T-helper 2 cell treated with Interferon-gamma antibody and Interleukin-4, amounts not matched to agents 100 ng/mL and 5 ng/mL, for 36 hours (primary cell): ENCODE results near the gene TMEM150C. TPM values are rescaled to one million over a fixed set of nuclear protein-coding genes. Genes with fewer than 3 reads are reported as not detected.

ENCODE experiments used
- intact Hi-C: fragments of 100-400 bp; cut with micrococcal nuclease; formaldehyde crosslinking; loops from one replicate; pipeline ENCODE4 v1.15.1; 2023
- total RNA-seq: library from RNA; stranded (reverse); gene quantifications from 2 replicates; pipeline ENCODE4 v1.2.3, GENCODE V29; 2022

The TMEM150C gene
- total RNA-seq, 1 donor from 2014 or later: not detected

GRCh38 chr4:82517043-82517442 is 44.7 kb downstream of the TMEM150C start:
- intact Hi-C loops: no loop called here

- intact Hi-C loops: no loop called here
Measured at GRCh38 chr4:82515705-82516104, 46.1 kb downstream of the TMEM150C start.

GRCh38 chr4:82513382-82513781 is 48.4 kb downstream of the TMEM150C start:
- intact Hi-C loops: no loop called here

DNA sequence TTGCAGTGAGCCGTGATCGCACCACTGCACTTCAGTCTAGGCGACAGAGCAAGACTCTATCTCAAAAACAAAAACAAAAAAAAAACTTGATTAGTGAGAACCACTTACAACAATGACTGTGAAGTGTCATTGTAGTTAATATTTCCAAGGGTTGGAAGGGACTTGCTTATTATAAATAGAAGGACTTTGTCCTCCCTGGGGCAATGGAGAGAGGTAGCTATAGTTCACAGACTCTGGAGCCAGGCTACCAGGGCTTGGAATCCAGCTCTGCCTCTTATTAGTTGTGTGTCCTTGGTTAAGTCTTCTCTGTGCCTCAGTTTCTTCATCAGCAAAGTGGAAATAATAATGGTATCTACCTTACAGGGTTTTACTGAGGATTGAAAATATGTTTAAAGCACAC is 51.6 kb downstream of the TMEM150C start:
- intact Hi-C loops: no loop called here

DNA sequence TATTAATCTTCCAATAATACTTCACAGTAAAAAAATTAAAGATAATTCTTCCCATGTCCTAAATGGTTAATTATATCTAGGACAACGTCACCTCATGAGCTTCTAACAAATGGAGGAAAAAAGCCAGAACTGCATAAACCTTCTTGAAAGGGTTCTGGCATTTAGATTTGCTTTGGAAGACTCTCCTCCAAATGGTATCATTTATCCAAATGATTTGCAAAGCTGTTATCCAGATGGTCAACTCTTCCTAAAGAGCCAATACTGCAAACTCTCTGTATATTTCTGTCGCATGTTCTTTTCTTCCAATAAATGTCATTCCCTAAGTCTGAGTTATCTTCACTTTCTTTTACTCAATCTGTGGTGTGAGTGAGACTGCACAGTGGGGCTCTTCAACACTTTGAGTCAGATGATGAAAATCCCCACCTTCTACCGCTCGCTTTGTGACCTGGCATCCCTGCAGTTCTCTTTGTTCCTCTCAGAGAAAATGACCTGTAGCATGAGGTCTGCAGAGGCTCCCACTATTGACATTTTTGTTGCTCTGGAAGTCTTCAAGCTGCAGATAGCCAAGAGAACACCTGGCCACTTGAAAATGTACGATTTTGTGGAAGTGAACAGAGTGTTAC is 52.9 kb downstream of the TMEM150C start:
- intact Hi-C loops: no loop called here

- intact Hi-C loops: no loop called here
Measured at GRCh38 chr4:82508011-82508410, 53.8 kb downstream of the TMEM150C start.

GRCh38 chr4:82501154-82501442 is 60.7 kb downstream of the TMEM150C start:
- intact Hi-C loops: no loop called here

GRCh38 chr4:82500435-82501153 is 61.2 kb downstream of the TMEM150C start:
- intact Hi-C loops: no loop called here

- intact Hi-C loops: no loop called here
Measured at GRCh38 chr4:82499738-82500434, 61.9 kb downstream of the TMEM150C start.

- intact Hi-C loops: no loop called here
Measured at GRCh38 chr4:82496349-82496748, 65.4 kb downstream of the TMEM150C start.

GRCh38 chr4:82495666-82496065 is 66.1 kb downstream of the TMEM150C start:
- intact Hi-C loops: no loop called here

DNA sequence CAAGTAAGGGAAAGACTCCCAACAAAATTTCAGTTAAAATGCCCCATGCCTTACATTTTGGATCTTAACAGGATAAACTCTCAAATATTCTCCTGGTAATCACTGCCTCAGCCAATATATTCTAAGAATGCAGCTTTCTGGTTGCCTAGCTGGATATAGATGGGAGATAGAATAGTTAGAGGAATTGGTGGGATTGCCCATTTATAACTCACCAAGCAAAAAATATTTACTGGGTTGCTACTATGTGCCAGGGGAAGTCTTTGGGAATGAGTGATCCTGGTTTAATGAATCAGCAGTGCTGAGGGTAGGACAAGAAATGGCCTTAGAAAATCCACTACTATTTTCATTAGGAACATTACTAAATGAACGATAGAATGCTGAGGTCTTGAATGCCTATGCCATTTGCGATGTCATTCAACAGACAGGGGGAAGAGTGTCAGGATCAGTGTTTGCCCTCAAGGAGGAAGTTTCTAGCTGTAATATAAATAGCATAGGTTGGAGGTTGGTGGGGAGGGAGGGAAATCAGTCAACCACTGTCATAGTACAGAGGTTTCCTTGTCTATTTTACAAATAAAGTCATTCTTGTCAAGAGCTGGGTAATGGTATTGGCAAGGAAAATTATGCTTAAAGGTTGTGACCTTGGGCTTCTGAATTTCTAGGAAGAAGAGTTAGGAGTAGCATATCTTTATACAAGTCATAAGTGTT is 67.9 kb downstream of the TMEM150C start:
- intact Hi-C loops: no loop called here

GRCh38 chr4:82491251-82491960 is 70.4 kb downstream of the TMEM150C start:
- intact Hi-C loops: no loop called here

GRCh38 chr4:82489987-82490386 is 71.8 kb downstream of the TMEM150C start:
- intact Hi-C loops: no loop called here

GRCh38 chr4:82489076-82489475 is 72.7 kb downstream of the TMEM150C start:
- intact Hi-C loops: no loop called here

DNA sequence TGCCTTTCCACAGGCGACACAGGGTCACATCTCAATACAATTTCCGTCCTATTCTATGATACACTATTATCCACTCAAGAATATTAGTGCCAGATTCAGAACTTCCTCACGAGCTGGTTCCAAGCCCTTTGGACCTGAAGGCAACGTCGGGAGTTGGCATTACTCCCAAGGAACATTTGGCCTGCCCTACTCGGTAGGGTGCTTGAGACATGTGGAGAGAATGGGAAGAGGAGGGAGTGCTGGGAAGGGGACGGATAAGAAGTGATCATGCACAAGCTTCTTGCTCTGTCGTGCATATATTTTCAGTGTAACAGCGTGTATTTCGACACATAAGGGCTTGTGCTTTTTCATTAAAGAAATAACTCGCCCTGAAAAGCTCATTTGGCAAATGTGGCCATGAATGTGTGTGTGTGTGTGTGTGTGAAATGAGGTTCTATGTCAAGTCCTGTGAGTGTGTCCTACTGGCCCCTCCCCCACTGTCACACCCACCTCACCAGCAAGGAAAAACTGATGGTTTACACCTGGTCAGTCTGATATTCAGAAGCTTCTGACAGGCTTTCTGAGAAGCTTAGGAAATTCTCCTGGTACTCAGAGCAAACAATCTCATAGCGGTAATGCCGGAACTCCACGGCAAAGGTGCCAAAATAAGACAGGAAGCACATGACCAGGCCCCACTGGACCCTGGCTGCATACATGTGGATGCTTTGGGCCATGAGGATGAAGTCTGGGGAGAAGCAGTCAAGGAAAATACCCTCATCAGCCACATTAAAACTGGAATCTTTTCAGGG is 76.6 kb downstream of the TMEM150C start:
- intact Hi-C loops: no loop called here

DNA sequence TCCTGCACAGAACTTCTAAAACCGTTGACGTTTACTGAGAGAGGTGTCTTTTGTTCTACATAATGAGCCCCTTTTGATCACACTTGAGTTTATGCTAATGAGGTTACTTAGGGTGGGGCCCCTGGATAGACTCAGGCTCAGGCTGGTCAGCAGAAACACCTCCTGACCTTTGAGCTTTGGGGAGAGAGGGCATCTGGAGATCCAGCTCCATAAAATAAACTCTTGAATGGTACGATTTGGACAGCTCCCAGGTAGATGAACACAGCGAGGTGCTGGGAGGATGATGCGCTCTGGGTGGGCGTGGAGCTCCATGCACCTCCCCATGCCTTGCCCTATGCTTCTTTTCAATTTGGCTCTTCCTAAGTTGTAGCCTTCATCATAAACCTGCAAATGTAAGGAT is 79.4 kb downstream of the TMEM150C start:
- intact Hi-C loops: no loop called here

GRCh38 chr4:82481506-82481840 is 80.3 kb downstream of the TMEM150C start:
- intact Hi-C loops: no loop called here

- intact Hi-C loops: no loop called here
Measured at GRCh38 chr4:82480771-82481505, 80.8 kb downstream of the TMEM150C start.

DNA sequence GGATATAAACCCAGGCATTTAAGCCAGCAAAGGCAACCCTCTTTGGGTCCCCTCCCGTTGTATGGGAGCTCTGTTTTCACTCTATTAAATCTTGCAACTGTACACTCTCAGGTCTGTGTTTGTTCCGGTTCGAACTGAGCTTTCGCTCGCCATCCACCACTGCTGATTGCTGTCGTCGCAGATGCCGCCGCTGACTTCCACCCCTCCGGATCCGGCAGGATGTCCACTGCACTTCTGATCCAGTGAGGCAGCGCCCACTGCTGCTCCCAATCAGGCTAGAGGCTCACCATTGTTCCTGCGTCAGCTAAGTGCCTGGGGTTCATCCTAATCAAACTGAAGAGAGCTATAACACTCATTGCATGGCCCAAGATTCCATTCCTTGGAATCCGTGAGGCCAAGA is 82.2 kb downstream of the TMEM150C start:
- intact Hi-C loops: no loop called here
